ENCODE results near the gene OR9G1. TPM values are rescaled to one million over a fixed set of nuclear protein-coding genes. Genes with fewer than 3 reads are reported as not detected.

The OR9G1 gene
- total RNA-seq, 1 donor from 2014 or later, result not detected

Other genes starting within 250 kb of the OR9G1 start
- not detected in 2 replicates for gene OR5M3, start 225.7 kb upstream of the OR9G1 start, total RNA-seq
- not detected in 2 replicates for gene OR5M8, start 207.7 kb upstream of the OR9G1 start, total RNA-seq
- not detected in 2 replicates for gene OR5M11, start 155.8 kb upstream of the OR9G1 start, total RNA-seq
- gene OR5M10, start 121.4 kb upstream of the OR9G1 start, total RNA-seq, result not detected in 2 replicates
- not detected in 2 replicates for gene OR5M1, start 84.2 kb upstream of the OR9G1 start, total RNA-seq
- gene OR5AP2, start 56.7 kb upstream of the OR9G1 start, total RNA-seq, result not detected in 2 replicates
- gene OR5AR1, start 35.4 kb upstream of the OR9G1 start, total RNA-seq, result not detected in 2 replicates
- not detected in 2 replicates for gene OR9G4, start 49.6 kb downstream of the OR9G1 start, total RNA-seq